Peyer's patch (tissue), 4 donors: Measurements from ENCODE around the gene KYNU. TPM values are rescaled to one million over a fixed set of nuclear protein-coding genes. Genes with fewer than 3 reads are reported as not detected.
"Not testable (repeated sequence)": the region's sequence is repeated elsewhere in the genome, so short reads cannot be mapped to it uniquely, and the experiment has no call there.

Experiments used
- DNase-seq, 3 donors: peaks; one replicate each; pipeline ENCODE4 v3.0.0-alpha.2; 2017 to 2019
- H3K27ac ChIP-seq, 4 donors: fragments of 200-600 bp; sonication (generic); one replicate each; pipeline ENCODE4 v1.5.1; 2016 to 2019
- H3K27me3 ChIP-seq, 2 donors: fragments of 200-600 bp; sonication (generic); one replicate each; pipeline ENCODE4 v1.5.1; 2019
- H3K36me3 ChIP-seq, 3 donors: fragments of 200-600 bp; sonication (generic); one replicate each; pipeline ENCODE4 v1.5.1; 2016 to 2019
- H3K4me1 ChIP-seq, 4 donors: fragments of 200-600 bp; sonication (generic); one replicate each; pipeline ENCODE4 v1.5.1; 2016 to 2019
- H3K4me3 ChIP-seq, 4 donors: fragments of 200-600 bp; sonication (generic); 1 replicate in 3 of 4; 2 replicates in 1 of 4; pipeline ENCODE4 v1.5.1; 2016 to 2019; ENCODE audit warnings: mild to moderate bottlenecking in 1 of 4
- H3K9me3 ChIP-seq, 4 donors: fragments of 200-600 bp; sonication (generic); one replicate each; pipeline ENCODE4 v1.5.1; 2016 to 2019; ENCODE audit warnings: mild to moderate bottlenecking in 1 of 4
- CTCF ChIP-seq, 6 experiments: fragments of 450-650 bp in 4 of 6; fragments of 200-600 bp in 2 of 6; sonication (generic) in 1 of 6; IDR thresholded peaks; one replicate each; pipeline ENCODE4 v1.5.1; 2017 to 2019; ENCODE audit warnings: antibody characterized with exemption in 6 of 6, mild to moderate bottlenecking in 3 of 6, moderate library complexity in 1 of 6
- POLR2A ChIP-seq, 2 donors: fragments of 450-650 bp; IDR thresholded peaks; one replicate each; pipeline ENCODE4 v1.5.1; 2017; ENCODE audit warnings: antibody characterized with exemption in 2 of 2, mild to moderate bottlenecking in 2 of 2, moderate library complexity in 2 of 2
- total RNA-seq, 4 donors: library from RNA; depleted of rRNA; stranded (reverse); fragments of >200 nt; gene quantifications; one replicate each; pipeline ENCODE4 v1.1.0, GENCODE V29; 2016

The KYNU gene
- total RNA-seq, 4 donors from 2014 or later, result 0.53 to 25.6 (median 2.5) TPM

- TF ChIP-seq CTCF (IDR thresholded peaks at IDR 0.05) (no peak), POLR2A (IDR thresholded peaks at IDR 0.05) (no peak)
- Histone ChIP-seq H3K27me3 (no peaks in the 10 kb centered on the region), H3K4me1 (no peaks in the 10 kb centered on the region), H3K9me3 (no peaks in the 10 kb centered on the region), H3K36me3 (no peaks in the 10 kb centered on the region), H3K27ac (no peak overlapping the region), H3K4me3 (no peak overlapping the region)
- DNase-seq, result no peak
These were observed 1.0 kb upstream of the KYNU start for GRCh38 chr2:142876423-142876822.

- Histone ChIP-seq H3K4me1 (no peaks in the 10 kb centered on the region), H3K4me3 (peak overlapping the region in 3 of 4 donors; percentile 16 to 17 (median 16)), H3K27ac (peak overlapping the region in 2 of 4 donors; percentile 59 to 72), H3K36me3 (no peaks in the 10 kb centered on the region), H3K9me3 (no peaks in the 10 kb centered on the region), H3K27me3 (no peaks in the 10 kb centered on the region)
- TF ChIP-seq CTCF (IDR thresholded peaks at IDR 0.05), result no peak
- no peak for TF ChIP-seq POLR2A (IDR thresholded peaks at IDR 0.05)
- no peak for DNase-seq
These were observed 691 bp downstream of the KYNU start for GRCh38 chr2:142878031-142878678.

- Histone ChIP-seq H3K27ac (no peak overlapping the region), H3K36me3 (no peaks in the 10 kb centered on the region), H3K9me3 (no peaks in the 10 kb centered on the region), H3K4me1 (no peaks in the 10 kb centered on the region), H3K4me3 (no peak overlapping the region), H3K27me3 (no peaks in the 10 kb centered on the region)
- no peak for DNase-seq
- no peak for TF ChIP-seq POLR2A (IDR thresholded peaks at IDR 0.05)
- TF ChIP-seq CTCF (IDR thresholded peaks at IDR 0.05), result no peak
These were observed 1.7 kb downstream of the KYNU start for GRCh38 chr2:142879151-142879550.

- Histone ChIP-seq H3K4me3 (no peak overlapping the region), H3K4me1 (no peaks in the 10 kb centered on the region), H3K27me3 (no peaks in the 10 kb centered on the region), H3K36me3 (no peaks in the 10 kb centered on the region), H3K27ac (no peak overlapping the region), H3K9me3 (no peaks in the 10 kb centered on the region)
- TF ChIP-seq CTCF (IDR thresholded peaks at IDR 0.05), result no peak
- TF ChIP-seq POLR2A (IDR thresholded peaks at IDR 0.05), result no peak
- DNase-seq, result no peak
These were observed 2.8 kb downstream of the KYNU start for GRCh38 chr2:142880279-142880678.

GRCh38 chr2:142881619-142882018 is 4.2 kb downstream of the KYNU start:
- no peak overlapping the region for H3K27ac ChIP-seq
- H3K4me3 ChIP-seq, result no peak overlapping the region
- no peaks in the 10 kb centered on the region for H3K9me3 ChIP-seq
- no peaks in the 10 kb centered on the region for H3K4me1 ChIP-seq
- DNase-seq, result no peak
- TF ChIP-seq POLR2A (IDR thresholded peaks at IDR 0.05) (no peak), CTCF (IDR thresholded peaks at IDR 0.05) (no peak)
- H3K36me3 ChIP-seq, result no peaks in the 10 kb centered on the region
- H3K27me3 ChIP-seq, result no peaks in the 10 kb centered on the region

- H3K27ac ChIP-seq, H3K4me1 ChIP-seq, H3K27me3 ChIP-seq, DNase-seq, H3K36me3 ChIP-seq, H3K4me3 ChIP-seq, H3K9me3 ChIP-seq: not testable (repeated sequence)
These were observed 5.0 kb downstream of the KYNU start for GRCh38 chr2:142882500-142882899.
